Fibroblast of lung (primary cell): Measurements from ENCODE around the gene PPIG. TPM values are rescaled to one million over a fixed set of nuclear protein-coding genes. Genes with fewer than 3 reads are reported as not detected.
A peak's percentile ranks its signal among the peaks of the same experiment; 100 is the strongest.

Experiments used
- DNase-seq, 2 donors: peaks; one replicate each; pipeline versions ENCODE4 v3.0.0 to v3.0.0-alpha.2; 2010; ENCODE audit warnings: low read depth in 2 of 2
- H2AFZ ChIP-seq: 2 replicates; pipeline ENCODE4 v1.5.1; 2012; ENCODE audit warnings: low read length, control low read depth, inconsistent platforms
- H3K27ac ChIP-seq: 2 replicates; pipeline ENCODE4 v1.5.1; 2011; ENCODE audit warnings: low read length, control low read depth; ENCODE audit not compliant: insufficient read depth
- H3K27me3 ChIP-seq: 2 replicates; pipeline ENCODE4 v1.5.1; 2011; ENCODE audit warnings: mild to moderate bottlenecking, low read length; ENCODE audit not compliant: control insufficient read depth, insufficient read depth
- H3K36me3 ChIP-seq: 2 replicates; pipeline ENCODE4 v1.5.1; 2011; ENCODE audit warnings: low read length; ENCODE audit not compliant: control insufficient read depth, insufficient read depth
- H3K4me1 ChIP-seq: 2 replicates; pipeline ENCODE4 v1.5.1; 2011; ENCODE audit warnings: low read length; ENCODE audit not compliant: control insufficient read depth, insufficient read depth; ENCODE audit errors: extremely low read depth
- H3K4me2 ChIP-seq: 2 replicates; pipeline ENCODE4 v1.5.1; 2011; ENCODE audit warnings: low read length, control low read depth; ENCODE audit not compliant: insufficient read depth; ENCODE audit errors: extremely low read depth
- H3K4me3 ChIP-seq, 4 experiments: fragments of 200-600 bp in 1 of 4; sonication (generic) in 1 of 4; replicated peaks in 1 of 4; 2 replicates each; pipeline ENCODE4 v1.5.1; 2011 to 2016; ENCODE audit warnings: low read length in 4 of 4, low read depth in 3 of 4, mild to moderate bottlenecking in 3 of 4, control low read depth in 2 of 4, inconsistent platforms in 1 of 4, mixed read lengths in 1 of 4; ENCODE audit not compliant: insufficient read depth in 1 of 4; ENCODE audit errors: control extremely low read depth in 1 of 4
- H3K79me2 ChIP-seq: 2 replicates; pipeline ENCODE4 v1.5.1; 2012; ENCODE audit warnings: mild to moderate bottlenecking, low read length, inconsistent platforms; ENCODE audit not compliant: control insufficient read depth, insufficient read depth
- H3K9ac ChIP-seq: 2 replicates; pipeline ENCODE4 v1.5.1; 2011; ENCODE audit warnings: mild to moderate bottlenecking, low read length, control low read depth; ENCODE audit not compliant: insufficient read depth
- H3K9me3 ChIP-seq: 2 replicates; pipeline ENCODE4 v1.5.1; 2012; ENCODE audit warnings: low read depth, low read length; ENCODE audit not compliant: control insufficient read depth, insufficient read depth
- H4K20me1 ChIP-seq: 2 replicates; pipeline ENCODE4 v1.5.1; 2011; ENCODE audit warnings: low read length; ENCODE audit not compliant: control insufficient read depth, insufficient read depth; ENCODE audit errors: extremely low read depth
- CTCF ChIP-seq, 2 donors: IDR thresholded peaks in 1 of 2; conservative IDR thresholded peaks in 1 of 2; 1 replicate in 1 of 2; 2 replicates in 1 of 2; pipeline ENCODE4 v1.5.1; 2011 to 2012; ENCODE audit warnings: low read length in 2 of 2, control low read depth in 1 of 2, inconsistent platforms in 1 of 2, low read depth in 1 of 2, mild to moderate bottlenecking in 1 of 2
- EZH2 ChIP-seq: IDR thresholded peaks from 2 replicates; pipeline ENCODE4 v1.5.1; 2012; ENCODE audit warnings: low read length, control low read depth, mild to moderate bottlenecking; ENCODE audit errors: missing control alignments
- polyA plus RNA-seq, 2 donors: library from polyadenylated mRNA; depleted of rRNA in 1 of 2; stranded (reverse) in 1 of 2; unstranded in 1 of 2; fragments of >200 nt; gene quantifications; 2 replicates each; pipeline ENCODE4 v1.2.1, GENCODE V29; 2011 to 2012; ENCODE audit warnings: missing spikeins in 1 of 2
- total RNA-seq: library from RNA; depleted of rRNA; stranded (reverse); fragments of >200 nt; gene quantifications from 2 replicates; pipeline ENCODE4 v1.2.1, GENCODE V29; 2014

The PPIG gene
- total and polyA plus RNA-seq, 2 donors (not counting 1 experiment from before 2014, with no cell fraction given): 31.7 to 45.5 TPM

- Histone ChIP-seq H3K36me3 (peaks cover 1% of the 10 kb centered on the region), H2AFZ (no peak overlapping the region), H4K20me1 (no peaks in the 10 kb centered on the region), H3K27me3 (no peaks in the 10 kb centered on the region), H3K27ac (no peak overlapping the region), H3K4me3 (no peak overlapping the region), H3K79me2 (peaks cover 4% of the 10 kb centered on the region), H3K9ac (no peak overlapping the region), H3K4me1 (no peaks in the 10 kb centered on the region), H3K9me3 (no peaks in the 10 kb centered on the region), H3K4me2 (no peak overlapping the region)
- TF ChIP-seq CTCF (conservative IDR thresholded peaks at IDR 0.05 in 1 of 2, IDR thresholded peaks at IDR 0.05 in 1 of 2; ENCODE audit: low read depth in 1 of 2, low read length in 2 of 2) (no peak), EZH2 (no peak)
- peak in 1 of 2 donors; percentile 32 for DNase-seq
Observed at GRCh38 chr2:169619946-169620345, 35.8 kb downstream of the PPIG start.

GRCh38 chr2:169620509-169620908, 36.4 kb downstream of the PPIG start:
- Histone ChIP-seq H3K27ac (no peak overlapping the region), H4K20me1 (no peaks in the 10 kb centered on the region), H3K9me3 (no peaks in the 10 kb centered on the region), H3K4me2 (no peak overlapping the region), H2AFZ (no peak overlapping the region), H3K27me3 (no peaks in the 10 kb centered on the region), H3K9ac (no peak overlapping the region), H3K36me3 (peaks cover 1% of the 10 kb centered on the region), H3K79me2 (peaks cover 4% of the 10 kb centered on the region), H3K4me3 (no peak overlapping the region), H3K4me1 (no peaks in the 10 kb centered on the region)
- DNase-seq: no peak
- no peak for TF ChIP-seq EZH2
- no peak for TF ChIP-seq CTCF (conservative IDR thresholded peaks at IDR 0.05 in 1 of 2, IDR thresholded peaks at IDR 0.05 in 1 of 2; ENCODE audit: low read depth in 1 of 2, low read length in 2 of 2)

DNA sequence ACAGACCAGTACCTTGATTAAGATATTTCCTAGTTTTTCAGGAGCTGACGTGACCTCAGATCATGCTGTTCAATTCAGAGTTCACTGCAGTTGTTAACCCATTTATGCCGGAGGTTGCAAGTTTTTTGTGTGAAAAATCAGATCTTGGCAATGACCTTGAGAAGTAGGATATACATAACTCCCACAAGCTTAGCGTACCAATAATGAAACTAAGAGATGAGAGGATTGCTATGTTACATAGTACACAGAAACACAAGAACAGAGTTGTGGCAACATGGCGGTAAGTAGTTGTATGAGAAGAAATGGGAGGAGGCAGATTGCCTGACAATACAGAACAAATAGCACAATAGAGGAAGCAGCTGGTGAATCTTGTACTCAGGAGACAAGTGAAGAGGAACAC, 39.1 kb downstream of the PPIG start:
- no peak overlapping the region for H3K4me2 ChIP-seq
- H3K27me3 ChIP-seq: no peaks in the 10 kb centered on the region
- H2AFZ ChIP-seq: no peak overlapping the region
- no peaks in the 10 kb centered on the region for H3K4me1 ChIP-seq
- H3K36me3 ChIP-seq: peaks cover 1% of the 10 kb centered on the region
- TF ChIP-seq EZH2 (no peak), CTCF (conservative IDR thresholded peaks at IDR 0.05 in 1 of 2, IDR thresholded peaks at IDR 0.05 in 1 of 2; ENCODE audit: low read depth in 1 of 2, low read length in 2 of 2) (no peak)
- no peak for DNase-seq
- H3K4me3 ChIP-seq: no peak overlapping the region
- peaks cover 2% of the 10 kb centered on the region for H3K79me2 ChIP-seq
- no peak overlapping the region for H3K9ac ChIP-seq
- H4K20me1 ChIP-seq: no peaks in the 10 kb centered on the region
- H3K9me3 ChIP-seq: no peaks in the 10 kb centered on the region
- H3K27ac ChIP-seq: no peak overlapping the region
